ENCODE measurements around the gene IGSF21. TPM values are rescaled to one million over a fixed set of nuclear protein-coding genes. Genes with fewer than 3 reads are reported as not detected.

The IGSF21 gene
- total and polyA plus RNA-seq, 2 of the 8 experiments (the other 6 are each of a cell fraction or from before 2014, with no cell fraction given): 22.5 to 28.5 TPM

GRCh38 chr1:18386591-18386990 is 279.0 kb downstream of the IGSF21 start:
- 80% methylated on average over 5 of the region's 5 CpGs; no CpG with 5 or more reads in 1 of the 2 experiments for WGBS, 2 experiments (ENCODE audit: extremely low coverage in 1 of 2, insufficient coverage in 1 of 2, insufficient read length in 1 of 2, insufficient replicate concordance in 2 of 2, low coverage in 1 of 2, low lambda C conversion rate in 2 of 2, missing lambda C conversion rate in 1 of 2)
- Histone ChIP-seq H3K79me2 (ENCODE audit: control insufficient read depth in 1 of 2, insufficient read depth in 2 of 2, low read length in 2 of 2) (no peaks in the 10 kb centered on the region), H3K4me1 (replicated peaks in 1 of 4; ENCODE audit: control insufficient read depth in 3 of 4, insufficient read depth in 4 of 4, low read length in 3 of 4) (peaks cover 4 to 13% (median 11%) of the 10 kb centered on the region in 4 experiments), H3K4me3 (ENCODE audit: extremely low read depth in 1 of 4, insufficient read depth in 2 of 4, low read depth in 3 of 4, low read length in 4 of 4) (no peak overlapping the region), H2BK12ac (ENCODE audit: low read depth, low read length) (peak overlapping the region; percentile 87; the same call in 1 of the 2 replicates), H3K9me3 (ENCODE audit: insufficient read depth in 2 of 2, low read depth in 1 of 2, low read length in 1 of 2) (no peaks in the 10 kb centered on the region), H3K27me3 (replicated peaks in 1 of 4; ENCODE audit: control insufficient read depth in 3 of 4, extremely low read depth in 1 of 4, insufficient read depth in 3 of 4, low read length in 3 of 4) (no peaks in the 10 kb centered on the region; a peak in 1 of 7 replicates), H4K20me1 (replicated peaks in 1 of 2; ENCODE audit: control insufficient read depth in 1 of 2, insufficient read depth in 2 of 2, low read length in 2 of 2) (no peaks in the 10 kb centered on the region), H2AK5ac (ENCODE audit: low read depth, low read length) (peak overlapping the region; percentile 96; the same call in 1 of the 2 replicates), H2BK20ac (ENCODE audit: low read length) (peak overlapping the region; percentile 86; the same call in 1 of the 2 replicates), H3K79me1 (ENCODE audit: low read depth, low read length) (no peaks in the 10 kb centered on the region), H4K8ac (ENCODE audit: extremely low read depth, insufficient read depth, low read length) (no peak overlapping the region), H2BK5ac (ENCODE audit: low read depth, low read length) (no peak overlapping the region; the same call in 1 of the 2 replicates), H3K9ac (replicated peaks in 1 of 4; ENCODE audit: extremely low read depth in 1 of 4, low read depth in 3 of 4, low read length in 3 of 4) (no peak overlapping the region), H3K23me2 (ENCODE audit: low read depth, low read length) (no peaks in the 10 kb centered on the region), H2AFZ (ENCODE audit: low read length) (no peak overlapping the region), H3K4ac (replicated peaks; ENCODE audit: insufficient read length, low read depth, low read length) (no peak overlapping the region), H3K14ac (ENCODE audit: insufficient read length) (no peak overlapping the region), H3K36me3 (ENCODE audit: control insufficient read depth in 2 of 4, insufficient read depth in 4 of 4, low read length in 3 of 4) (no peaks in the 10 kb centered on the region), H3K4me2 (ENCODE audit: insufficient read depth in 1 of 2, low read depth in 2 of 2, low read length in 2 of 2) (no peak overlapping the region), H3K18ac (ENCODE audit: extremely low read depth, low read length) (peak overlapping the region; percentile 19; the same call in 1 of the 2 replicates), H2BK15ac (ENCODE audit: low read length) (peak overlapping the region; percentile 92), H3K27ac (ENCODE audit: low read depth, low read length) (no peak overlapping the region), H2BK120ac (replicated peaks; ENCODE audit: low read depth, low read length) (no peak overlapping the region), H4K5ac (ENCODE audit: insufficient read length, low read depth, low read length) (no peak overlapping the region), H3K23ac (ENCODE audit: insufficient read length) (no peak overlapping the region), H4K91ac (replicated peaks; ENCODE audit: insufficient read length, low read length) (no peak overlapping the region), H3K56ac (replicated peaks; ENCODE audit: insufficient read length, low read depth, low read length) (no peak overlapping the region)
- ChIA-PET CTCF (ENCODE audit: partially characterized antibody) (interaction anchor here (0.6 to 4.5 kb wide), 15 partner anchors 10 to 376 kb away, joined by 3 to 21 read pairs (median 4); no protein-coding TSS in a partner anchor), POLR2A (ENCODE audit: partially characterized antibody) (interaction anchor here (1.2 to 1.6 kb wide), 3 partner anchors 8 to 61 kb away, joined by 3 to 4 read pairs (median 3); no protein-coding TSS in a partner anchor)
- DNase-seq (ENCODE audit: low read depth in 1 of 2, low spot score in 2 of 2): no peak
- TF ChIP-seq KDM1A (IDR thresholded peaks at IDR 0.05; ENCODE audit: borderline replicate concordance, low read length): no peak
- no peak for FAIRE-seq
